GM18520 (cell line): ENCODE measurements around the gene LUM.
A peak's percentile ranks its signal among the peaks of the same experiment; 100 is the strongest.

Source experiments
- ATAC-seq: cut with Tn5 transposase; IDR thresholded peaks from one replicate; pipeline ENCODE4 v1.9.1; 2021; ENCODE audit not compliant: unreplicated experiment

Gene LUM, protein sequence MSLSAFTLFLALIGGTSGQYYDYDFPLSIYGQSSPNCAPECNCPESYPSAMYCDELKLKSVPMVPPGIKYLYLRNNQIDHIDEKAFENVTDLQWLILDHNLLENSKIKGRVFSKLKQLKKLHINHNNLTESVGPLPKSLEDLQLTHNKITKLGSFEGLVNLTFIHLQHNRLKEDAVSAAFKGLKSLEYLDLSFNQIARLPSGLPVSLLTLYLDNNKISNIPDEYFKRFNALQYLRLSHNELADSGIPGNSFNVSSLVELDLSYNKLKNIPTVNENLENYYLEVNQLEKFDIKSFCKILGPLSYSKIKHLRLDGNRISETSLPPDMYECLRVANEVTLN

DNA sequence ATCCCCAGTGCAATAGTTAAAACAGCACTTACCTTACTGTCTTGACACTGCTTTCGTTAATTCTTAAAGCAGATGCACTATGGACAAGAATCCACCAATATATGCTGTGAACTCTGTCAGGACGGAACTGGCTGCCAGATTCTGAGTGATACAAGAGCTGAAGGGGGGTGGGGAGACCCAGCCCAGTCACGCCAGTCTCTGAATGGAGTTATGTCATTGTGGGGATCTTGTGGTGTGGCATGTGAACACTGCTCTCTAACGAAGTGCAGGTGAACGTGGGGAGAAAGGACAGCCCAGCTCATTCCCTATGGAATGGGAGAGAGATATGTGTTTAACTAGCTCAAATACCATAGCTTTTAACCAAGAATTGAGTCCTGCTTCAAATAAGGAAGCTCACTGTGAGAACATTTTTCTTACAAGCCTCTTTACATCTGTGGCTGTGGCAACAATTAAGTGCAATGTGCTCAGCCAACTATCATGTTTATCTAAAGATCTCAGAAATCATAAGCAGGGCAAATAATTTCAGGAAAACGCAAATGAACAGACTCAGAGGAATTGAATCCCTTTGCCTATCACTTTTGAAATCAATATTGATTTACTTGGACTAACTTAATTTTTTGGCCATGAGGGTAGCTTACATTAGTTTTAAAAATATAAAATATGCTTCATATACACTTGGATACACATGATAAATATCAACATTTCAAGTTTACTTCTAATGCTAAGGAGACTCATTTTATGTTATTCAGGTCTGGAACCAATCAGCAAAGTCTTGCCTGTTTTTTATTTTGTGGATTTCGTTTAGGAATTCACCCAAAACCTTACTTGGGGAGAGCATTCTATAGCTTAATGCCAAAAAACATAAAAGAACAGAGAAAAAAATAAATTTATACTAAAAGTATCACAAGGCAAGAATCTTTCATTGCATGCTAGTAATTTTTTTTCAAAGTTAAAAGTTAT, at the start of gene LUM:
TSS of gene LUM (minus strand) at position 129 of the 960 bp plus-strand sequence. CDS start 2,515 bp downstream, outside the sequence.
- ATAC-seq = no peak

DNA sequence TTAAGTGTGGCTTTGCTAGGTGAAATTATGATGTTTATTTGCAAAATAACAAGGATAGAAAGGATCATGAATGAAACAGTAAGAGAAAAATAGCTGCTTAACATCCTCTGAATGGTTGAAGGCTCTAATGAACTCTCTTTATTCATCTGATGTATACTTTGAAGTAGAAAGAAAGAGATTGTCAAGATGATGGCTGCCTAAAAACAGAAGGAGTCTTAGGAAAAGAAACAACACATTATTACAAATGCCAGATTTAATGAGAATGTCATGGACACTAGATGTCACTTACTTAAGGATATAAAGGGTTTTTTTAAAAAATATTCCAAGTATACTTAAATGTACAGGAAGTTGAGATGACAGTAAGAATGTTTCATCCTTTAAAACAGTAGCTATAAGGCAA, 49.7 kb upstream of the LUM start:
- ATAC-seq = no peak

DNA sequence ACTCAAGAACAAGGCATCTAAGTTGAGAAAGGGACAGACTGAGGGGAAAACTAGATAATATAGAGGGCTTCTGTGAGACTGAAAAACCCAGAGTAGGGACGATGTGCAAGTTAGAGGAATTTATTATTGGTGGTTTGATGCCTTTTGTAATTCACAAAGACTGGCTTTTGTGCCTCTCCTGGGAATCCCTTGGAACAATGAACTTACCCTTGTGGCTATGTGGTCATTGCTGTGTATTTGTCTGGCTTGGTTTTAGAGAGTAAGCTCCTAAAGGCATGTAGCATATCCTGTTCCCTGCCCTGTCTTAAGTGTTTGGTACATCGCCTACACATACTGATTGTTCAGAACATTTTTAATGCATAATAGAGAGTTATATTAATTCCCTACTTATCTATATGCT, 44.7 kb upstream of the LUM start:
- no peak for ATAC-seq

DNA sequence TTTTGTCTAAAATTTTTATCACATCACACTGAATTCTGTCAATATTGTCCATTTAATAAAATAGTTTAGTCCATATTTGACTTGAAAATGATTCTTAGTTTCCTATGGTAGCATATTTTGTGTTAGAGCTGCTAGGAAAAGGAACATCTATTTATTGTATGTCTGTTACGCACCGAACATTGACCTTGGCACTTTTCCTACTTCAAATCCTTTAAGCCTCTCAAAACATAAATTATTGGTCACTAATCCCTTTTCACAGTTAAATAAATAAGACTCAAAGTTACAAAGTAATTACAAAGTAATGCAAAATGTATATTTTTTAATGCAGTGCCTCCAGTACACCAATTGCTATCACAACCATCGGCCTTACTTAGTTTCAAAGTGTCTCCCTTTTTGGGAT, 42.8 kb upstream of the LUM start:
- ATAC-seq = no peak

DNA sequence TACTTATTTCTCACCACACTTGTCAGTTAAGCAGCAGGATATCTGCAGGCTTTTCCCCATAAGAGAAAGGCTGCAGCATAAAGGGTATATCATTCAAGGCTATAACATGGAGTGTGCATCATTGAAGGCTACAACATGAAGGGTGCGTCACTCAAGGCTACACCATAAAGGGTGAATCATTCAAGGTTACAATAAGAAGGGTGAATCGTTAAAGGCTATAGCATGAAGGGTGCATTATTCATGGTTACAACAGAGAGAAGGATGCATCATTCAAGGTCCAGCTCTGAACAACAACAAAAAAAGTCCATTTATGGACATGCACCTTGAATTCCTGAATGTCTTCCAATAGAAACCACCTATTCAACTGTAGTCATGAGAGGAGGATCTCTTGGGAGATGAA, 32.8 kb upstream of the LUM start:
- ATAC-seq = no peak

DNA sequence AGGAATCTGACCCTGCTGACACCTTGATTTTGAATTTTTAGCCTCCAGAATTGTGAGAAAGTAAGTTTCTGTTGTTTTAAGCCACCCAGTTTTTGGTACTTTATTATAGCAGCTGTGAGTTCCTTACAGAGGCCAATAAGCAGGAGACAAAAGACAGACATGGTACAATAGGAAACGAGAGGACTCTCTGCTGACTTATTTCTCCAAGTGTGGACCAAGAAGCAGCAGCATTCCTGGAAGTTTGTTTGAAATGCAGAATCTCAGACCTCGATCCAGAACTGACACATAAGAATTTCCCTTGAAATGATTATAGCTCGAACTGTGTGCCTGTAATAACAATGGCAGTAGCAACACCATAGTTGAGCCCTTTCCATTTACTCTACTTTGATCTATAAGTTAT, 31.9 kb upstream of the LUM start:
- no peak for ATAC-seq

DNA sequence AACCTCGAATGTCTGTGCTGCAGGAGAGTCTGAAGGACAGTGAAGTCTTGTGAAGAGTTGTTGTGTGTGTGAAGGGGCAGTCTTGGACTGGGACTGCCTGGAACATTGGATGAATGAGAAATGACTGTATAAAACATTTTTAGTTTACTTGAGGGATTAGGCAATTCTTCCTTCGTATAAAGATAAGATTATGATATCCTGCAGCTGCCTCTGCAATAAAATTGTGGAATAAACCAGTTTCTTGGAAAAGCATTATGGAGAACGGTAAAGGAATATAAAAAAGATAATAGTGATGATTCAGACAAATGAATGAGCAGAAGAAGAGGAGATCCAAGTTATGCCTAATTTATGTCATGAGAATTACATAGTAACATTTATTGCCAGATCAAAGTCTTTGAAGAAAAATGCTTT, 30.9 kb upstream of the LUM start:
- ATAC-seq = no peak

DNA sequence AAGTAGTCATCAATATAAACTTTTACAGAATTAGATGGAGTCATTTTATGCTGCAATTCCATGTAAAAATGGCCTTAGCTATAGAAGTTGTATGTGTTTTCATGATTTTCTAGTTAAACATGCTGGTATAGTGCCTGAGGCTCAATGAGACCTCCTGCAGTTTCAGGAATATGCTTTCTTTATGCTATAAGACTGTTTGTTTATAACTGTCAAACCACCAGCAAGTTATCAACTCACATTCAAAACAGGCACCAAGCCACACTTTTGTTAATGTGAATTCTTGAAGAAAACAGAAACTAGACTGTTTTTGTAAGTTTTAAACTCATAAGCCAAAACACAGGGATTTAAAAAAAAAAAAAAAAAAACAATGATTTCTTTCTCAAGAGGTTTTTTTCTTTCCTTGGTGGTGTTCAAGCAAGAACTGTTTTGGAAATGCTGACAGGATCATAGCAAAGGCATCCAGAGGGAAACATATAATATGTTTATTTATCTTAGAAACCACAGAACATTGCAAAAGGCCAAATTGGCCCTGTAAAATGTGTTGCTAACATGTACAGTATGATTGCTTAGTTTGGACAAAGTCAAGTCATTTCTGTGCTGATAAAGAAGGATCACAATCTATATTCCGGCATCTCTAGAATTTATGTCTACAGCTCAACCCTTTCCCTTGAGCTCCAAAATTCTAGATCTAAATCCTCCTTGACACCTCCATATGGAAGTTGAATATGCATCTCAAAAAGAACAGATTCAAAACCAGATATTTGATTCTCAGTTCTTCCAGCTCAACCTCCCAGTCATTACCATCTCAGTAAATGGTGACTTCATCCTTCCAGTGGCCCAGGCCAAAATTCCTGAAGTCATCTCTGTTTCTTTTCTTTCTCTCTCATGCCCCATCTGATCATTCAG, 29.0 kb upstream of the LUM start:
- no peak for ATAC-seq

DNA sequence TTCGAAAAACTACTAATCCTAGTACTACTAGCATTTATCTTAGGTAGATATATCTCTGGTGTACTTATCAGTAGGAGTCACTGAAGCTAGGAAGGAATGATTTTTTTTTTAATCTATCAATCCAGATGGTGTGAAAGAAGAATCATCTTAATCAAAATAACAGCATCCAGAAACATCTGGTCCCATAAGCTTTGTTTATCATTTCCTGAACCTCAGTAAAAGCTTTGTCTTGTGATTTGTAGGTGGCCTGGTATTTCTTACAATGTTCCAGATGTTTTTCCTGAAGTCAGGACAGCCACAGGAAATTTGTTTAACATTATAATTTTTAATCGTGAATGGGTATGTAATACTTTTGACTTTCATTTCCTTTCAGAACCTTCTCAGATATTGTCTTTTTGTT, 28.0 kb upstream of the LUM start:
- ATAC-seq = no peak

DNA sequence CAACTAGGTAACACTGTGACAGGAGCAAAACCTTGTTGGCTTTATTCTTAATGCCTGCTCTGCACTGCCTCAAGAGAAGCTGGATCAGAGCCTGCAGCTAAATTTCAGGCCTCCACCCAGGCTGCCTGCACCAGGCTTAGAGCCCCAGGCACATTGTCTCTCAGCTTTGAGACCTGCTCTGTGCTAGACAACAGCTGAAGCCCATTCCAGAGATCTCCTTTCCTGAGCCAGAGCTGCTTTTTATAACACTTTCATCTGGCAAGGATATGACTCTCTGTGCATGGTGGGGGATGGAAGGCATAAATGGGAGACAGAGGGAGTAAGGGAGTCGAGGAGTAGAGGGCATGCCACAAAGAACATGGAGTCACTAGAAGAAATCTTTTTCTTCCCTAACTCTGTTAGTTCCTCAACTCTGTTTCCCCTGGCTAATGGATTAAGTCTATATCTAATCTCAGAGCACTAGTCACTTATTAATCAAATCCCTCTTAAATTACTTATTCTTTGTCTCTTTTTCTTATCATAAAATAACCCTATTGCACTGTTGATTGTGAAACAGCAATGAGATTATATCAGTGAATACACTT, 27.1 kb upstream of the LUM start:
- no peak for ATAC-seq

DNA sequence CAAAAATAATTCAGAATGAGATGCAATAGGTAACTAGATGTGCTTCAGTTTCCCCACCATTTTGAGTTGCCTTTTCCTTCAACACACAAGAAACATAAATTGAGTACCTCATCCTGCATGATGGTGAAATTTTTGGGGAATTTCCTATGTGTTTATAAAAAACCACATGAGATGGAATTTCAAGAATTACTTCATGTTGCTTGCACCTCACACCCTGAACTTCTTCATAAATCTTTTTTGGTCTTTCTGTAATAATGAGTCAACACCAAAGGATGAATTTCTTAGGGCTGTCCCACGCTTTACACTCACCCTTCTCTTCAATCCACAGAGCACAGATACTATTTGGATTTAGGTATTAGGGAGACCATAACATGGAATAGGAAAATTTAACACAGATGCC, 22.6 kb upstream of the LUM start:
- ATAC-seq = no peak

DNA sequence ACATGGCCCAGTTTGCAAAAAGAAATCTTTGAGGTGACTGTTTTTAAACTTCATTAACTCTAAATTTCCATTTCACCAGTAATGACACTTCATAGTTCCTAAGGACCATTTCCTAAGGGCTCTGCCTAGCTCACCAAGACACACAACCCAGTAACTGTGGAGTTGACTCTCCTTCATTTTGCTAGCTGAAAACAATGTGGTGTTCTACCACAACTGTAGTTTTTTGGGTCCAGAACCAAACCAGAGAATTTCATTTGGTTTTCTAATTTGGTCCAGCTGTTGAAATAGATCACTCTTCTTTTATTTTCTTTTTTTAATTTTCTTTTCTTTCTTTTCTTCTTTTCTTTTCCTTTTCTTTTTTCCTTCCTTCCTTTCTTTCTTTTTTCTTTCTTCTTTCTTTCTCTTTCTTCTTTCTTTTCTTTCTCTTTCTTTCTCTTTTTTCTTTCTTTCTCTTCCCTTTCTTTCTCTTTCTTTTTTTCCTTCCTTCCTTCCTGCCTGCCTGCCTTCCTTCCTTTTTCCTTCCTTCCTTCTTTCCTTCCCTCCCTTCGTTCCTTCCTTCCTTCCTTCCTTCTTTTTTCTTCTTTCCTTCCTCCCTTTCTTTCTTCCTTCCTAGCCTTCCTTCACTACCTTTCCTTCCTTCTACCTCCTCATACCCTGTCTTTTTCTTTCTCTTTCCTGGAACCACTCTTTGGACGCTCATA, 18.5 kb upstream of the LUM start:
- no peak for ATAC-seq

DNA sequence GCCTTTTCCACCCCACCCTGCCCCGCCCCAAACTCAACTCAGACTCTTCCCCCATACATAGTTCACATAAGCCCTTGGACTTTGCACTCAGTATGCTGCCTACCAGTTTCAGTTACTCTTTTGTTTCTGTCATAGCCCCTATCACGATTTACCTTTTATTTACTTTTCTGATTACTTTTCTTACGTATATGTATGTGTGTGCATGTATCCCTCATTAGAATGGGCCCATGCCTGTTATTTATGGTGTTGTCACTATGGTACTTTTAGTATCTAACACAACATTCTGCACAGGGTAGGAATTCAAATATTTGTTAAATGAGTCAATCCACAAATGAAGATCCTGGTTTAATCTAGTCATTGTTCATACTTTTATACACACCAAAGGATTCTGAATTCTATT, 16.5 kb upstream of the LUM start:
- ATAC-seq = peak; percentile 63

DNA sequence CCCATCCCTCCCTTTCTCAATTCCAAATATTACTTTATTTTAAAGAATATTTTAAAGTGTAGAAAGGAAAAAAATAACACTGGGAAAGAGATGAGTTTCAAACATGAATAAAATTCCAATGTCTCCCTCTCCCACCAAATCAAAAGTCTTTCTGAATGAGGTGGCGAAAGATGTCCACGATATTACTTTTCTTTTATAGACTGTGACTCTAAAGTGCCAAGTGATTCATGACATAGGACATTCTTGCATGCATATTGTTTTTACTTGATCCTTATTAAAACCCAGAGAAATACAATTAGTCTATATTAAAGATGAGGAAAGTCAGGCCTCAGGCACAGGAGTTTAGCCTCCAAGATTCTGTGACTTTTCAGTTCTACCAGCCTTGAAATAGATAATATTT, 16.0 kb upstream of the LUM start:
- ATAC-seq = no peak

DNA sequence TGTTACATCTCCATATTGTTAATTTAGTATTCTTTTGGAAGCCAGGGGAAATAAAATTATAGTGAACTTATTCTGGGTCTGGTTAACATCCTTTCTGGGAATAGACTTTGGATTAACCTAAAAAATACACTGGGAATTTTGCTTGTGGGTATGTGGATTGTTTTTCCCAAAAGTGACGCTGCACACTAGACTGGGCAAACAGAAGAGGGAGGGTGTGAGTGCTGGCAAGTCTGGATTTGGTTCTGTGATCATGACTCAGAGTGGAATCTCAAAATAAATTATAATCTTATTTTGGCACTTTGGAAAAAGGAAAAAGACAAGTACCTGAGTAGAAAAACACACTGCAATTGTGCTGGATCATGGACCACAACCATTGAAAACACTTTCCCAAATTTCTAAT, 15.2 kb upstream of the LUM start:
- no peak for ATAC-seq

DNA sequence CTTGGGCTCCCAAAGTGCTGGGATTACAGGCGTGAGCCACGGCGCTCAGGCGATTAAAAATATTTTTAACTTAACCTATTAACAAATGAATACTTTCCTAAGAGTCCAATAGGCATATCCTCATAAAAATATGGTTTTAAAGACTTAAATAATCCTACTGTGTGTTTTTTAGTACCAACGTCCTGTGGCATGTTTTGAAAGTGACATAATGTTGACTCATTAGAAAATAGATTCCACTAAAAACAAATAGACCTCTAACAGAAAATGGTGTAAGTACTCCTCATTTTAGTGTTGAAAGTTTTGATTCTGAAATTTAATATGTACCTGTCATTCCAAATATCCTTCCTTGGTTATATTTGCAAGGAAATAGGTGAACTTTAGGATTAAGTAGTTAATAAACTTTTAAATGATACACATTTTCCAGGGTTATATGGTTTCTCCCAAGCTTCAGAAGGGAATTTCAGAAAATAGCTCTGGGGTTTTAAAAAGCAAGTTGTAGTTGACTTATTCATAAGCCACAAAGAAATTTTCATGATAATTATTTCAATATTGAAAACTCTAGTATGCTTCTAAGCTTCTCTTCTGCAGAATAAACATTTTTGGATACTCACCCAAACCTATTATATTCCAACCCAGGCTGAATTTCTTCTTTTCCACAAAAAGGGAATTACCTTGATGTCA, 12.1 kb upstream of the LUM start:
- ATAC-seq = no peak

DNA sequence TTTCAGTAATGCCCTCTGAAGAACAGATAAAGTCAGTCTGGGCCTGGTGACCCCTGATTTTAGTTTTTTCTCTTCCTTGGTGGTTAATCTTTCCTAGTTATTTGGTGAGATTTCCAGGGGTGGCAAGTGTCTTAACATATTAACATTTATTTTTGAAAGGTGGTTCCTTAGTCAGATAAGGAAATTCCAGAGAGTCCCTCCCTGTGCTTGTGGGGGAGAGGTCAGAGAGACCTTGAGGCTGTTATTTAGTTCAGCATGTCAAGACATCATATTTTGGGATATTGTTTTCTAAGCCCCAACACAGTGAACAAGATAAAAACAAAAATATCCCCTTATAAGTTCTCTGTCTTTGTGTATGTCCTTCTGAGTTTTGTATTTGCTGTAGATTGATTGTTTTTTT, 9.5 kb upstream of the LUM start:
- ATAC-seq = no peak

DNA sequence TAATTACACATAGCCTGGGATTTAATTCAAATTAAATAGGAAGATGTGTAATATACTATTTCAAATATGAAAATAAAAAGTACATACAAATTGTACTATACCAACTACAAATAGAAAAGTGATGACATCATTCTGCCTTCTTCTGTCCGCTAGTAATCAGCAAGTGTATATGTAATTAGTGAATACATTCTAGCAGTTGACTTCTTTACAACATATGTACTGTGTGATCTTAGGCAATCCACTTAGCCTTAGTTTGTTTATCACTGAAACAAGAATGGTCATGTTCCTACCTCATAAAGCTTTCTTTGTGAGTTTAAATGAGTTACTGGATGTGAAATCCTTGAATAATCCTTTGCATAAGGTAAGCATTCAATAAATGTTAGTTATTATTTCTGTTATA, 7.8 kb upstream of the LUM start:
- ATAC-seq = no peak

DNA sequence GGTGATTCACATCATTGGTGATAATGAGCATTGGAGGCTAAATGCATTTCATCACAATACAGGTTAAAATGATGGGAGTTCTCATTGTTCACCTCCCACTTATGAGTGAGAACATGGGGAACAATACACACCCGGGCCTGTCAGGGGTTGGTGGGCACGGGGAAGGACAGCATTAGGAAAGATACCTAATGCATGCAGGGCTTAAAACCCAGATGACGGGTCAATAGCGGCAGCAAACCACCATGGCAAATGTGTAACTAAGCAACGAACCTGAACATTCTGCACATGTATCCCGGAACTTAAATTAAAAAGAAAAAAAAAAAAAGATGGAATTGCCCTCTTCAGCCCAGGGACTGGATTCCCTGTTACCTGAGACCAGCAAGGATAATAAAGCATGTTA, 2.3 kb upstream of the LUM start:
- ATAC-seq = no peak
